Measurements from ENCODE around the gene PCK1. TPM values are rescaled to one million over a fixed set of nuclear protein-coding genes. Genes with fewer than 3 reads are reported as not detected.

PCK1 gene
- total and polyA plus RNA-seq, 2 of the 13 experiments (the other 11 are each of a cell fraction or from before 2014, with no cell fraction given) = 6.5 to 12.6 TPM

- TF ChIP-seq KDM4B (CRISPR knock-in tag; IDR thresholded peaks at IDR 0.05) = 0 out of 2 replicates have a peak, but pooled peaks have one; percentile 58
- TF ChIP-seq MTF2 (CRISPR knock-in tag; IDR thresholded peaks at IDR 0.05; ENCODE audit: borderline replicate concordance) = no peak; the same call in 1 of the 2 replicates
- TF ChIP-seq MIXL1 (CRISPR knock-in tag; IDR thresholded peaks at IDR 0.05) = no peak
- TF ChIP-seq ZNF280D (CRISPR knock-in tag; IDR thresholded peaks at IDR 0.05) = peak; percentile 75; the same call in 1 of the 2 replicates
- TF ChIP-seq ZNF800 (CRISPR knock-in tag; IDR thresholded peaks at IDR 0.05) = peak; percentile 52; the same call in 1 of the 2 replicates
- no peak for TF ChIP-seq ZNF781 (CRISPR knock-in tag; IDR thresholded peaks at IDR 0.05; ENCODE audit: borderline replicate concordance, not compliant biosample characterization)
- TF ChIP-seq MTA1 (CRISPR knock-in tag; IDR thresholded peaks at IDR 0.05; ENCODE audit: borderline replicate concordance) = peak; percentile 96
- no peak; the same call in 1 of the 2 replicates for TF ChIP-seq E2F1 (CRISPR knock-in tag; IDR thresholded peaks at IDR 0.05)
- TF ChIP-seq HMGXB4 (CRISPR knock-in tag; IDR thresholded peaks at IDR 0.05; ENCODE audit: borderline replicate concordance in 1 of 2, low read depth in 1 of 2) = no peak
- no peak for TF ChIP-seq ZNF558 (CRISPR knock-in tag; IDR thresholded peaks at IDR 0.05; ENCODE audit: borderline replicate concordance)
- TF ChIP-seq ZNF552 (CRISPR knock-in tag; IDR thresholded peaks at IDR 0.05; ENCODE audit: borderline replicate concordance) = no peak
- TF ChIP-seq GPN1 (CRISPR knock-in tag; IDR thresholded peaks at IDR 0.05; ENCODE audit: borderline replicate concordance) = no peak
- TF ChIP-seq LRRFIP1 (CRISPR knock-in tag; conservative IDR thresholded peaks at IDR 0.05) = no peak
- TF ChIP-seq WIZ (CRISPR knock-in tag; IDR thresholded peaks at IDR 0.05) = no peak; the same call in 1 of the 2 replicates
- TF ChIP-seq ZNF776 (CRISPR knock-in tag; IDR thresholded peaks at IDR 0.05) = no peak
- TF ChIP-seq ZNF234 (CRISPR knock-in tag; conservative IDR thresholded peaks at IDR 0.05) = no peak
- TF ChIP-seq ISX (CRISPR knock-in tag; conservative IDR thresholded peaks at IDR 0.05) = no peak
- no peak for TF ChIP-seq ZNF75D (CRISPR knock-in tag; IDR thresholded peaks at IDR 0.05; ENCODE audit: borderline replicate concordance)
- TF ChIP-seq PAWR (CRISPR knock-in tag; IDR thresholded peaks at IDR 0.05; ENCODE audit: borderline replicate concordance) = no peak
These were observed 25.5 kb downstream of the PCK1 start (continued) for GRCh38 chr20:57586370-57586793.
